Keratinocyte (primary cell): Measurements from ENCODE around the gene C1orf87.
"Not testable (repeated sequence)": the region's sequence is repeated elsewhere in the genome, so short reads cannot be mapped to it uniquely, and the experiment has no call there.

Experiments
- EZH2 ChIP-seq: IDR thresholded peaks from one replicate; pipeline ENCODE4 v1.6.1; 2012; ENCODE audit warnings: inconsistent platforms, mild to moderate bottlenecking, low read length, moderate library complexity
- TF ChIP-seq, protein P1 (sequence below), 3 experiments: IDR thresholded peaks in 1 of 3; conservative IDR thresholded peaks in 1 of 3; optimal IDR thresholded peaks in 1 of 3; 2 replicates in 2 of 3; 3 replicates in 1 of 3; pipeline versions ENCODE3 to v1.5.1; 2011; ENCODE audit warnings: low read length in 3 of 3, mild to moderate bottlenecking in 3 of 3, moderate library complexity in 2 of 3, control low read depth in 1 of 3, inconsistent platforms in 1 of 3; ENCODE audit not compliant: insufficient read depth in 2 of 3; ENCODE audit errors: extremely low read depth in 1 of 3

DNA sequence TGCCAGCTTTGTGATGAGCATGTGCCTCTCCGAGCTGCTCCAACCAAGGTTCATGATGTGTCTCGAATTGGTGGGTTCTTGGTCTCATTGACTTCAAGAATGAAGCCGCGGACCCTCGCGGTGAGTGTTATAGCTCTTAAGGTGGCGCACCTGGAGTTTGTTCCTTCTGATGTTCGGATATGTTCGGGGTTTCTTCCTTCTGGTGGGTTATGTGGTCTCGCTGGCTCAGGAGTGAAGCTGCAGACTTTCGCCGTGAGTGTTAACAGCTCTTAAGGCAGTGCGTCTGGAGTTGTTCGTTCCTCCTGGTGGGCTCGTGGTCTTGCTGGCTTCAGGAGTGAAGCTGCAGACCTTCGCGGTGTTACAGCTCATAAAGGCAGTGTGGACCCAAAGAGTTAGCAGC lies 104.8 kb downstream of the C1orf87 start:
- TF ChIP-seq, protein P1, sequence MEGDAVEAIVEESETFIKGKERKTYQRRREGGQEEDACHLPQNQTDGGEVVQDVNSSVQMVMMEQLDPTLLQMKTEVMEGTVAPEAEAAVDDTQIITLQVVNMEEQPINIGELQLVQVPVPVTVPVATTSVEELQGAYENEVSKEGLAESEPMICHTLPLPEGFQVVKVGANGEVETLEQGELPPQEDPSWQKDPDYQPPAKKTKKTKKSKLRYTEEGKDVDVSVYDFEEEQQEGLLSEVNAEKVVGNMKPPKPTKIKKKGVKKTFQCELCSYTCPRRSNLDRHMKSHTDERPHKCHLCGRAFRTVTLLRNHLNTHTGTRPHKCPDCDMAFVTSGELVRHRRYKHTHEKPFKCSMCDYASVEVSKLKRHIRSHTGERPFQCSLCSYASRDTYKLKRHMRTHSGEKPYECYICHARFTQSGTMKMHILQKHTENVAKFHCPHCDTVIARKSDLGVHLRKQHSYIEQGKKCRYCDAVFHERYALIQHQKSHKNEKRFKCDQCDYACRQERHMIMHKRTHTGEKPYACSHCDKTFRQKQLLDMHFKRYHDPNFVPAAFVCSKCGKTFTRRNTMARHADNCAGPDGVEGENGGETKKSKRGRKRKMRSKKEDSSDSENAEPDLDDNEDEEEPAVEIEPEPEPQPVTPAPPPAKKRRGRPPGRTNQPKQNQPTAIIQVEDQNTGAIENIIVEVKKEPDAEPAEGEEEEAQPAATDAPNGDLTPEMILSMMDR (optimal IDR thresholded peaks at IDR 0.05 in 1 of 3, IDR thresholded peaks at IDR 0.05 in 1 of 3, conservative IDR thresholded peaks at IDR 0.05 in 1 of 3; ENCODE audit: extremely low read depth in 1 of 3, insufficient read depth in 2 of 3, low read length in 3 of 3), result not testable (repeated sequence)
- TF ChIP-seq EZH2, result not testable (repeated sequence)
